ENCODE results near the gene BCAR1.
A peak's percentile ranks its signal among the peaks of the same experiment; 100 is the strongest.

BCAR1 gene

DNA sequence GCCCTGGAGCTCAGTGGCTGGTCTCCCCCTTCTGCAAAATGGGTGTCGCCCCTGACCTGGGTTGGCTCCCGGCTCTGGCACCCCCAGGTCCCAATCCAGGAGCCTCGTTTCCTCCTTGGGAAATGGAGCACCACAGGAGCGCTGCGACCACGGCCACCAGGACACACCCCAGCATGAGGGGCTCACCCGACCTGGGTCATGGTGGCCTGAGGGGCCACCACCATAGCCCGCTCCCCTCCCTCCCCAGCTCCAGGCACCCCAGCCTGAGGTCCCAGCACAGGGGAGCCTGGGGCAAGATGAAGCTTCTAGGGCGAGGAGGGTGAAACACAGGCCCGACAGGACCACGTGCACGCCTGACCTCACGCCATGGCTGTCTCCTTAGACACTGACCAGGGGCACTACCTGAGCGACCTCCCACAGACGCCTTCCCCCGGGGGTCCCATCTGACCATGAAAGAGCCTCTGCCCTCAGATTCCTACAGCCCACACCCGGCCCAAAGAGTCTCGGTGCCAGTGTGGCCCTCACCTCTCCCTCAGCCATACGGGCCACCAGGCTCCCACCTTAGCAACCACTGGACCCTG lies 11.8 kb downstream of the BCAR1 start:
- DNase-seq (ENCODE audit: extremely low read depth, low read depth) = no peak
- TF ChIP-seq, protein P1, sequence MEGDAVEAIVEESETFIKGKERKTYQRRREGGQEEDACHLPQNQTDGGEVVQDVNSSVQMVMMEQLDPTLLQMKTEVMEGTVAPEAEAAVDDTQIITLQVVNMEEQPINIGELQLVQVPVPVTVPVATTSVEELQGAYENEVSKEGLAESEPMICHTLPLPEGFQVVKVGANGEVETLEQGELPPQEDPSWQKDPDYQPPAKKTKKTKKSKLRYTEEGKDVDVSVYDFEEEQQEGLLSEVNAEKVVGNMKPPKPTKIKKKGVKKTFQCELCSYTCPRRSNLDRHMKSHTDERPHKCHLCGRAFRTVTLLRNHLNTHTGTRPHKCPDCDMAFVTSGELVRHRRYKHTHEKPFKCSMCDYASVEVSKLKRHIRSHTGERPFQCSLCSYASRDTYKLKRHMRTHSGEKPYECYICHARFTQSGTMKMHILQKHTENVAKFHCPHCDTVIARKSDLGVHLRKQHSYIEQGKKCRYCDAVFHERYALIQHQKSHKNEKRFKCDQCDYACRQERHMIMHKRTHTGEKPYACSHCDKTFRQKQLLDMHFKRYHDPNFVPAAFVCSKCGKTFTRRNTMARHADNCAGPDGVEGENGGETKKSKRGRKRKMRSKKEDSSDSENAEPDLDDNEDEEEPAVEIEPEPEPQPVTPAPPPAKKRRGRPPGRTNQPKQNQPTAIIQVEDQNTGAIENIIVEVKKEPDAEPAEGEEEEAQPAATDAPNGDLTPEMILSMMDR (IDR thresholded peaks at IDR 0.05; ENCODE audit: low read depth, low read length) = no peak

DNA sequence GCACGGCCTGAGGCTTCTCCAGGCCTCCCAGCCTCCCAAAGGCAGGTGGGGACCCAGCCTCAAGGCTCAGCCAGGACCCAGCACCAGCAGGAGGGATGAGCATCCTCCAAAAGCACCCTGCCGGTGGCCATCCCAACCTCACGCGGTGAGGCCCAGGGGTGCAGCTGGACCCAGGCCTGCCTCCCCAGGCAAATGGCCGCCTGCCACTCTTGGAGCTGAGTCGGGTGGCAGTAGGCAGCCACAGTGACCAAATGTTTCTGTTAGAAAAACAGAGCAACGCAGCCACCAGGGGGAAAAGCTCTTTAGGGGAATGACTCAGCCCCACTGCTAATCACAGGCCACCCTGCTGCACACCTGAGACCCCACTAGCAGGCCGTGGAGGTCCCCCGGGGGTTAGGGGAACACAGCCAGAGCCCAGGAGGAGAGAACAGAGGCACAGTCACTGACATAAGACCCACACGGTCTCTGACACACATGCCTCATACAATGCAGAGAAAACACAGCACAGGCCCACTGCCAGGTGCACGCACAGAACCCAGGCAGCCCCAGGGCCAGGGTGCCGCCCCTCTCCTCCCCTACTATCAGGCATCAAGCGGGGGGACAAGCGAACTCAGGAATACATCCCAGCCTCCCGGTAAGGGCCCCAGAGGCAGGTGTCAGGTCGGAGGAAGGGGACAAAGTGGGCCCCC lies 12.4 kb downstream of the BCAR1 start:
- TF ChIP-seq, protein P1 (IDR thresholded peaks at IDR 0.05; ENCODE audit: low read depth, low read length) = peak; percentile 15
- DNase-seq (ENCODE audit: extremely low read depth, low read depth) = no peak

DNA sequence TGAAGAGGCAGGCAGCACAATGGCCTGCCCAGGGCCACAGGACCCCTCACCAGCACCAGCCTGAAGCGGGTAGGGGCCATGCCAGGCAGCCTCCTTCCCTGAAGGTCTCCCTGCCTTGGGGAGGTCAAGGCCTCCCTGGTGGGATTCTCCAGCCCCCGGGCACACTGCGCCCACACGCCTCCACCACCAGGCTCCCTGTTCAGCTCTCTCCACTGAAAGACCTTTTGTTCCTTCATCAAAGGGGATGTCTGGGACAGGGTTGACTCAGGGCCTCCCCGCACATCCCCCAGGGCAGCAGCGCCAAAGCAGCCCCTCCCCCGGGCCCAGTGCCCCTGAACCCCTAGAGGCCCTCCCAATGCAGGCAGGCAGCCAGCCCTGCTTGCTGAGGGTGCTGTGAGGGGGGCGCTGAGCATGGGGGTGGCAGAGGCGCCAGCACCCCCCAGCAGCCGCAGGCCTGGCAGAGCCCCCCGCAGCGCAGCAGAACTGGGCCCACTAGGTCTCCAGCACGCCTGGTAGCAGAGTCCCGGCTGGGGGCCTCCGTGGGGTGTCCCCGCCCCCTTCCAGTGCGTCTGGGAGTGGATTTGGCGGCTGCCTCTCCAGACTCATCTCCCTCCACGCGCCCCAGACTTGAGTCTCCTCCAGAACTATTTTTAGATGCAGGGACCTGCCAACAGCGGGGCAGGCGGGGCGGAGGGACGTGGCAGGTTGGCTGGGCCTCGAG lies 13.1 kb downstream of the BCAR1 start:
- TF ChIP-seq, protein P1 (IDR thresholded peaks at IDR 0.05; ENCODE audit: low read depth, low read length) = no peak
- DNase-seq (ENCODE audit: extremely low read depth, low read depth) = peak; percentile 75

DNA sequence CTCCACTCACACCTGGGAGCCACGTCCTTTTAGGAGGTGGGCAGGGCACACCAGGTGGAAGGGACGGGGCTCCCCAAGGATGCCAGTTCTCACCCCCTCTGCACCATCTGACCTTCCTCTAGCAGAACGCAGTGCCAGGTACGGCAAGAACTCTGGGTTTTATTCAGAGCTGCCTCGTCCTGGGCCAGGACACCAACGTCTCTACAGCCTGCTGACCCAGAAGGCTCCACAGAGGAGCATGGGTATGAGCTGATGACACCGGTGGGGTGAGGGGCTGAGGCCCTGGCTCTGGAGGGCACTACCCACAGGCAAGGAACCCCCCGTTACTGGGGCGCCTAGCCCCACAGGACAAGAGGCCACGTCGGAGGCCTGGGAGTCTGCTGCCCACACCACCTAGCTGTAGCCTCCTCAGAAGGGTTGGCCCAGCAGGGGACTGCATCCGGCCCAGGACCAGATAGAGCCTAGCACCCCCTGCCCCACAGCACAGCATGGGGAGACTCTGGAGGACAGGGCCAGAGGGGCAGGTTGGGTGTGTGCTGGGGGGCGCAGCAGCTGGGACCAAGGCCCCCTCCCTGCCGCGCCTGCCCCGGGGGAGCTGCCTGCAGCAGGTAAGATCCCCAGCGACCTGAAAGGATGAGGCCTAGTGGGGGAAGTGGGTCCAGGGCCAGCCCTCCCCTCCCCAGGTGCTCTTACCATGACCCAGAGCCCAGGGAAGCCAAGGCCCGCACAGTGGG lies 13.9 kb downstream of the BCAR1 start:
- TF ChIP-seq, protein P1 (IDR thresholded peaks at IDR 0.05; ENCODE audit: low read depth, low read length) = no peak
- no peak for DNase-seq (ENCODE audit: extremely low read depth, low read depth)

DNA sequence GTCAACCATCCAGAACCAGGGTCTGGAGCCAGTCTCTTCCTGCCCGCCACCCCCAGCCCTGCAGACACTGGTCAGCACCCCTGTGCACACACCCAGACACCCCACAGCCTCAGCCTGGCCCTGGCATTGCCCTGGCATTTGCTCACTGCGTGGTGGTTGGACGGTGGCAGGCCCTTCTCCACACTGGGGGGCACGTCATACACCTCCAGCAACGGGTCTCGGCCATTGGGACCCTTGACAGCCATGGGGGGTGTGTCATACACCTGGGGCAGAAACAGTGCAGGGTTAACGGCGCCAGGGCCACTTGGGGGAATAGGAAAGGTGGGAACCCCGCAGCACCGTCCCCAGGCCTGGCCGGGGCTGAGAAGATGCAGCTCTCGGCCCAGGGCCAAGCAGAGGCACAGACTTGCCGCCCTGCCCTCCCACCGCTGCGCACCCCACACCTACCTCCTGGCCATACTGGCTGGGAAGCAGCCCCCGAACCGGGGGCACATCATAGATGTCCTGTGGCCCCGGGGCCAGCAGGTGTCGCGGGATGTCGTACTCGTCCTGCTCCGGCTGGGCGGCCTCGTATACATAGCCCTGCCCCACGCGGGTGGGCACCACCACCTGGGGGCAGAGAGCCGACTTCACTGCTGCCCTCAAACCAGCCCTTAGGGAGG lies 14.6 kb downstream of the BCAR1 start:
- DNase-seq (ENCODE audit: extremely low read depth, low read depth) = no peak
- TF ChIP-seq, protein P1 (IDR thresholded peaks at IDR 0.05; ENCODE audit: low read depth, low read length) = no peak

DNA sequence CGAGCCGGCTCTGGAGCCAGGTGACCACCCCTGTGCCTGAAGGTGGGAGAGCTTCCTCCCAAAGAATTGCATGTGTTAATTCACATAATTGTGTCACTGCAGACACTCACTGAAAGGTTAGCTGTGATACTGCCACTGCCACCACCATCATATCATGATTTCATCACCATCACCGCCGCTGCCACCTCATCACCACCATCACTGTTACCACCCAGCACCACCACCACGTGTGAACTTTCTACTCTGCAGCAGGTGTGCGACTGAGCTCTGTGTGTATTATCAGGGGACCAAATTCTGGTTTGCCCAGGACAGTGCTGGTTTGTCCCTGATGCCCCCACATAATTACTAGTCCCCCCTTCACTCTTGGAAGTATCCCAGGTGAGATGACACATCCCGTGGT lies 15.2 kb downstream of the BCAR1 start:
- TF ChIP-seq, protein P1 (IDR thresholded peaks at IDR 0.05; ENCODE audit: low read depth, low read length) = no peak

More for the DNA sequence above, 15.2 kb downstream of the BCAR1 start:
- no peak for DNase-seq (ENCODE audit: extremely low read depth, low read depth)

All from AG09319 (cell line).